Hypothalamus (tissue), 51 donors: ENCODE results near the gene BMX.

Experiments
- DNase-seq, 51 donors: peaks; one replicate each; lab custom pipeline; 2025; lab: John Stamatoyannopoulos, UW

Gene BMX

DNA sequence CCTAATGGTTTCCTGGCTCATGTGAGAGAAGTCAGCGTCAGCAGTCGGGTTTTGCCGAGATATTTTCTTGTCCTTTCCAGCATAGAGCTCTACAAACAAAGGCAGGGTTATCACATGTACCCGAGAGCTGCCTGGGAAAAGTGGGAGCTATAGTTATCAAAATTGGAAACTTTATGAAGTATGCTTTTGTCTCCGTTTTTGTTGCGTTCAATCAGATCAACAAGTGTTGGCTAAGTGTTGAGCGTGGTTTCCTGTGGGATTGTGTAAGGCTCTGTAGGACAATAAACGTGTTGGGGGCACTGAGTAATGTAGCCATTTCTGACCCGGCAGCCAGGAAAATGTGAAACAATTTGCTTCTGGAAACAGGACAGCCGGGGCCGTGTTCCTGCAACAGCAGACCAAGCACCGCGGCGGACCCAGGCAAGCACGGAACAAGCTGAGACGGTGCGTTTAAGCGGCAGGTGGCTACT lies at the start of gene BMX:
Gene BMX, plus strand, starts transcription at position 311 of the 470 bp plus-strand sequence. CDS start 7,547 bp downstream, outside the sequence.
- DNase-seq, result no peak

GRCh38 chrX:15451913-15452312 lies 48.7 kb upstream of the BMX start:
- DNase-seq, result no peak

GRCh38 chrX:15464704-15465103 lies 35.9 kb upstream of the BMX start:
- no peak for DNase-seq

- DNase-seq, result no peak
Measured at GRCh38 chrX:15465347-15465746, 35.3 kb upstream of the BMX start.

- DNase-seq, result no peak
Measured at GRCh38 chrX:15465896-15466651, 34.5 kb upstream of the BMX start.

- peak in 5 of 51 donors; percentile 2 to 20 (median 3) for DNase-seq
Measured at GRCh38 chrX:15468036-15468435, 32.6 kb upstream of the BMX start.

DNA sequence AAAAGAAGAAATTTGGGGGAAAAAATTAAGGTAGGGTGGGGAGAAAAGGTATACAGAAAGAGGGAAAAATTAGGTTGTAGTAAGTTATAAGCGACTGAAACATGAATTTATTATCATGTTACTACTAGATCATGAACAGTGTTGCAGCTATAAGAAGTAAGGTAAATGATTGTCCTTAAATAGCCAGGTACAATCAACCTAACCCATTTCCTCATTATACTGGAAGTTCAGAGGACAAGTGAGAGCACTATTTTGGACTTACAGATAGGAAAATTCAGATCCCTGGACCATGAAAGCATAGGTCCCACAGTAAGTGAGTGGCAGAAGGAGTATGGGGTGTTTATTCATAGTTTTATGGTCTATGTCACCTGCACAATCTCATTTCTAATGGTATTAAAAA lies 31.0 kb upstream of the BMX start:
- DNase-seq, result no peak

DNA sequence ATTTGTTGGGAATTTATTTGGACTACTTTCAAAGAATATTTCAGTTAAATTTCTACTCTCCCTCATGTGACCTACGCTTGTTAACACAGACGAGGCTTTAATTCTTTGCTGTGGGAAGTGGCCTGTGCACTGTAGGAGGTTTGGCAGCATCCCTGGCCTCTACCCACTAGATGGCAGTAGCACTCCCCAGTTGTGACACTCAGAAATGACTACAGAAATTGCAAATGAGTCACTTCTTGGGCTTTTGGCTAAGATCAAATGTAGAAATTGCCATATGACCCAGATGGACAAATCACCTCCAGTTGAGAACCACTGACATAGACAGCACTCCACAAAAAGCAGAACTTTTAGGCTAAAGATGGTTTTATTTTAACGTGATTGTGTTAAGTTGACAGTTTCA lies 29.6 kb upstream of the BMX start:
- peak in 37 of 51 donors; percentile 0 to 52 (median 10) for DNase-seq

DNA sequence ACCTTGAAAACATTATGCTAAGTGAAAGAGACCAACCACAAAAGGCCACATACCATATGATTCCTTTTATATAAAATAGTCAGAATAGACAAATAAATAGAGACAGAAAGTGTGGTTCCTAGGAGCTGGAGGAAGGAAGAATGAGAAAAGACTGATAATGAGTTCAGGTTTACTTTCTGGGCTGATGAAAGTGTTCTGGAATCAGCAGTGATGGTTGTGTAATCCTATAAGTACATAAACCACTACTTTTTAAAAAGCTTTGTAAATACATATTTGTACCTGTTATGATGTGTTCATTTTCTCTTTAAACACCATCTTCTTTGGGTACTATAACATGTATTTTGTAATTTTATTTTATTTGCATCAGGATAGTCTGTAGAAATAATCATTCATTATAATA lies 28.1 kb upstream of the BMX start:
- DNase-seq, result no peak

- no peak for DNase-seq
Measured at GRCh38 chrX:15474028-15474427, 26.6 kb upstream of the BMX start.

GRCh38 chrX:15475021-15475420 lies 25.6 kb upstream of the BMX start:
- no peak for DNase-seq

GRCh38 chrX:15475486-15475885 lies 25.1 kb upstream of the BMX start:
- DNase-seq, result no peak

- no peak for DNase-seq
Measured at GRCh38 chrX:15483891-15484290, 16.7 kb upstream of the BMX start.

GRCh38 chrX:15492469-15492868 lies 8.1 kb upstream of the BMX start:
- DNase-seq, result peak in 1 of 51 donors; percentile 25

GRCh38 chrX:15493118-15493962 lies 7.3 kb upstream of the BMX start, which contains the start of gene PIR:
Gene PIR (minus strand): TSS chrX:15493333. CDS start chrX:15491257, 2,076 bp downstream.
- DNase-seq, result peak; percentile 17 to 89 (median 68)

- DNase-seq, result no peak
Measured at GRCh38 chrX:15495801-15496200, 4.8 kb upstream of the BMX start.

- DNase-seq, result no peak
Measured at GRCh38 chrX:15496824-15497223, 3.8 kb upstream of the BMX start.

DNA sequence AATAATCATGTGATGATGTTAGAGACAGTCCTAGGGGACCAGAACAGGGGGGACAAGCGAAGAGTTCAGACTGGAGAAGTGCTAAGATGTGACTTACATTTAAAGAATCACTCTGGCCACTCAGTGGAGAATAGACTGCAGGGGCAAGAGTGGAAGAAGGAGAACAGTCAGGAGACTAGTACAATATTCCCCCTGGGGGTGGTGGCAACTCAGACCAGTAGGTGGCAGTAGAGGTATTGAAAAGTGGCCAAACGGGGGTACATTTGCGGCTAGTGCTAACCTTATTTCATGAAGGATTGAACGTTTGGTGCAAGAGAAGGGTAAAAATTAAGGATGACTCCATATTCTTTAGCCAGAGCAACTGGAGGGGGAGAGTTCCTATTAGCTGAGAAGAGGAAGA lies 2.7 kb upstream of the BMX start:
- DNase-seq, result peak in 26 of 51 donors; percentile 0 to 45 (median 3)

- no peak for DNase-seq
Measured at GRCh38 chrX:15498741-15499140, 1.9 kb upstream of the BMX start.

DNA sequence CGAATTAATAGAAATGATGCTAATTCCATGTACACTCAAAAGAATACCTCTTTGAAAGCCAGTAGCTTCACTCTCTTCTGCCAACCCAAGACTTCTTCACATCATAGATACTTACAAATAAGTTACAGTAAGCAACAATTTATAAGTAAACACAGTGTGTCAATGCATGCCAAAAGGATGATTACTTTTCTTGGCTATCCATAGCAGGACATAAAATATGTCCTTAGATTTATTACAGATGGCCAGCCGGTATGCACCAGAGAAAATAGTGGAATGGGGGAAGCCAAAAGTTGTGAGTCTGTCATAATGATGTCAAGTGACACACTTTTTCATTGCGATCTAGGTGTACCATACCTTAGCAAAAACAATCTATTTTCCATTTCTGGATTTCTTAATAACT lies 631 bp upstream of the BMX start:
- DNase-seq, result no peak

DNA sequence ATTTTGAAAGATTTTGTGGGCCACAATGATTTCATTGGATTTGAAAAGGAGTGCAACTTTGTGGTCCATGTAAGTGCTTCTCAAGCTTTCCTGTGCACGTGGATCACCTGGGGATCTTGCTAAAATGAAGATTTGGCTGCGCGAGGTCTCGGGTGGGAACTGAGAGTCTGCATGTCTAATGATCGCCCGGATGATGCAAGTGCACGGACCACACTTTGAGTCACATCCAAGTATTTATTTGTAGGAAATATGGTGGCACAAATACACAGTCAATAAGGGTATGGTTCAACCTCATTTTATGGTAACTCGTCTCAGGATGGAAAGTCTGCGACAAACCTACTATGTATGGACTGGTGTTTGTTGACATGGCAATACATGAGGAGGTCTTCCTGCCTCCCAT lies 899 bp downstream of the BMX start:
- no peak for DNase-seq

GRCh38 chrX:15504661-15505060 lies 4.1 kb downstream of the BMX start:
- no peak for DNase-seq
